Nephron progenitor cell (in vitro differentiated cells): ENCODE results near the gene MYO1E.

Experiments
- DNase-seq: peaks from one replicate; pipeline ENCODE4 v3.0.0; 2021
- H3K27ac Mint-ChIP-seq: 2 replicates; pipeline ENCODE4 v1.8.0; 2021; ENCODE audit warnings: mild to moderate bottlenecking, moderate library complexity, mixed read lengths
- H3K27me3 Mint-ChIP-seq: 2 replicates; pipeline ENCODE4 v1.8.0; 2021; ENCODE audit warnings: mild to moderate bottlenecking, low read depth, mixed read lengths; ENCODE audit not compliant: poor library complexity
- H3K36me3 Mint-ChIP-seq: 2 replicates; pipeline ENCODE4 v1.8.0; 2021; ENCODE audit warnings: low read depth, mixed read lengths
- H3K4me1 Mint-ChIP-seq: 2 replicates; pipeline ENCODE4 v1.8.0; 2021; ENCODE audit warnings: mixed read lengths
- H3K4me3 Mint-ChIP-seq: 2 replicates; pipeline ENCODE4 v1.8.0; 2021; ENCODE audit warnings: mild to moderate bottlenecking, moderate library complexity, mixed read lengths
- H3K9me3 Mint-ChIP-seq: 2 replicates; pipeline ENCODE4 v1.8.0; 2021; ENCODE audit warnings: mild to moderate bottlenecking, moderate library complexity, mixed read lengths
- TF ChIP-seq, protein P1 (sequence below): fragments of 200-600 bp; sonication (generic); IDR thresholded peaks from 2 replicates; pipeline ENCODE4 v1.5.0; 2021; ENCODE audit warnings: antibody characterized with exemption

The MYO1E gene

DNA sequence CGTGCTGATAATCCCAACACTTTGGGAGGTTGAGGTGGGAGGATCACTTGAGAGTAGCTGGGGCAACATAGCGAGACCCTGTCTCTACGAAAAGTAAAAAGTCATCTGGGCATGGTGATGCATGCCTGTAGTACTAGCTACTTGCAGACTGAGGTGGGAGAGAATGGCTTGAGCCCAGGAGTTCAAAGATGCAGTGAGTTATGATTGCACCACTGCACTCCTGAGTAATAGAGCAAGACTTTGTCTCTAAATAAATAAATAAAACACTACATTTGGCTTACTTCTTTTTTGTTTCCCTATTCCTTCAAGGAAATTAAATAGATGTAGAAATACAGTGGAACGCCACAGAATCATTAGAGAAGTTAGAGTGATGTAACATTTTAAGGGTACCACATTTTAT lies 186.2 kb downstream of the MYO1E start:
- H3K9me3 Mint-ChIP-seq, result peaks cover 44% of the 10 kb centered on the region
- no peak overlapping the region for H3K27ac Mint-ChIP-seq
- H3K27me3 Mint-ChIP-seq, result peaks cover 2% of the 10 kb centered on the region
- DNase-seq, result no peak
- TF ChIP-seq, protein P1, sequence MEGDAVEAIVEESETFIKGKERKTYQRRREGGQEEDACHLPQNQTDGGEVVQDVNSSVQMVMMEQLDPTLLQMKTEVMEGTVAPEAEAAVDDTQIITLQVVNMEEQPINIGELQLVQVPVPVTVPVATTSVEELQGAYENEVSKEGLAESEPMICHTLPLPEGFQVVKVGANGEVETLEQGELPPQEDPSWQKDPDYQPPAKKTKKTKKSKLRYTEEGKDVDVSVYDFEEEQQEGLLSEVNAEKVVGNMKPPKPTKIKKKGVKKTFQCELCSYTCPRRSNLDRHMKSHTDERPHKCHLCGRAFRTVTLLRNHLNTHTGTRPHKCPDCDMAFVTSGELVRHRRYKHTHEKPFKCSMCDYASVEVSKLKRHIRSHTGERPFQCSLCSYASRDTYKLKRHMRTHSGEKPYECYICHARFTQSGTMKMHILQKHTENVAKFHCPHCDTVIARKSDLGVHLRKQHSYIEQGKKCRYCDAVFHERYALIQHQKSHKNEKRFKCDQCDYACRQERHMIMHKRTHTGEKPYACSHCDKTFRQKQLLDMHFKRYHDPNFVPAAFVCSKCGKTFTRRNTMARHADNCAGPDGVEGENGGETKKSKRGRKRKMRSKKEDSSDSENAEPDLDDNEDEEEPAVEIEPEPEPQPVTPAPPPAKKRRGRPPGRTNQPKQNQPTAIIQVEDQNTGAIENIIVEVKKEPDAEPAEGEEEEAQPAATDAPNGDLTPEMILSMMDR, result no peak
- H3K4me1 Mint-ChIP-seq, result peaks cover under 1% of the 10 kb centered on the region
- no peak overlapping the region for H3K4me3 Mint-ChIP-seq
- H3K36me3 Mint-ChIP-seq, result peaks cover 90% of the 10 kb centered on the region

DNA sequence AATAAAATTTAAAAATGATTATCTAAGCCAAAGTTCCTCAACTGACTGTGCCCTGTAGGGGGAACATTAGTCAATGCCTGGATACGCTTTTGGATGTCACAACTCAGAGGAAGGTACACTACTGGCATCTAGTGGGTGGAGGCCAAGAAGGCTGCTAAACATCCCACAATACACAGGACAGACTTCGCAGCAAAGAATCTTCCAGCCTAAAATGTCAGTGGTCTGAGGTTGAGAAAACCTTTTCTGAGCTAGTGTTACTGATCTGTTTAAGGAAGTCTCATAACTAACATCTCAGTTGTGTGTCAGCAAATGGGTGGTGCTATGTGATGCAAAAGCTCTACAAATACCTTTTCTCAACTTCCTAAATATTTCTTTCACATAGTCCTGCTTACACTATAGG lies 186.9 kb downstream of the MYO1E start:
- DNase-seq, result no peak
- H3K4me1 Mint-ChIP-seq, result peaks cover 5% of the 10 kb centered on the region
- no peaks in the 10 kb centered on the region for H3K27me3 Mint-ChIP-seq
- H3K27ac Mint-ChIP-seq, result no peak overlapping the region
- H3K36me3 Mint-ChIP-seq, result peaks cover 90% of the 10 kb centered on the region
- H3K4me3 Mint-ChIP-seq, result no peak overlapping the region
- TF ChIP-seq, protein P1, result no peak
- peaks cover 48% of the 10 kb centered on the region for H3K9me3 Mint-ChIP-seq

DNA sequence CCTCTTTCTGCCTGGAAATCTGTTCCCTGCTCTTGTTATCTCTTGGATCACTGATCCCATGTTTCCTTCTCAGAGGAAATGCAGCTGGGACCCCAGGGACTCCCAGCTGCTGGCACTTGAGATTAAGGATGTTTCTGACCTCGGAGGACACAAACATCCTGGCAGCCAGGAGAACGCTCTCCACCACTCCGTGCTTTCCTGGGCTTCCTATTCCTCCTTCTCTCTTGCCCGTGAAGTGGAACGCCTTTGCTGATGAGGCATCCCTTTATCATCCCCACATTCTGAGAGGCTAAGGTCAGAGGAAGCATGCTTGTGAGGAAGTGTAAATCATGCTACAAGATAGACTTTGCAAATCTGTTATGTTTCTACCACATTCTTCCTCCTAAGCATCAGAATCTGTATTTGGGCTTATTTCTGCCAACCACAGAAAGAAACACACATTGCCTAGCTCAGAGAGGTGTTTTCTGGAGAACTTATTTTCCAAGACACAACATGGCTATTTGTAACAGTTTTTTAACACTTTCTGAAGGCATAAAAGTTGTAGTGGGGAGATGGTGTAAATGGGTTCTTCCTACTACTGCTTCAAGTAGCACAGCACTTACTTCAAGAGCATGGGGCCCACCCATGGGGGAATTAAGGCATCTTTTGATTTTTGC lies 191.6 kb downstream of the MYO1E start:
- Mint-ChIP-seq H3K27ac (no peak overlapping the region), H3K36me3 (peaks cover 79% of the 10 kb centered on the region), H3K4me3 (no peak overlapping the region)

DNA sequence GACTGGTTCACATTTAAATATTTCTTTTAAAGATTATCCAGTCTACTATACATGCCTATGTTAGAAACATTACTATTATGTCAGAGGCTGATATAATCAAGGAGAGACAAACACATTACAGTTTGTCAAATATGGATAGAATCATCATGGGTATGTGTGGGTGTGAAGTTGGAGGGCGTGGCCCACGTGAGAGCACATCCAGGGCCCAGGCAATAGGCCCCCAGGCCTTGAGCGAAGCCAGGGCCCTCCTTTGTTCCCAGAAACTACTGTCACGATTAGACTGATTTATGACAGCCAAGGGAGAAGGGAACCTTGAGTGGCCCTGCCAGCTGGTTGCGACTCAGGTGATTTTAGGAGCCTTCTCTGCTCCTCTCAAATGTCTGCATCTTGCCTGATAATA lies 193.0 kb downstream of the MYO1E start:
- Mint-ChIP-seq H3K36me3 (peaks cover 75% of the 10 kb centered on the region), H3K27me3 (no peaks in the 10 kb centered on the region), H3K4me3 (no peak overlapping the region), H3K9me3 (peaks cover 37% of the 10 kb centered on the region), H3K27ac (no peak overlapping the region), H3K4me1 (peaks cover 30% of the 10 kb centered on the region)
- TF ChIP-seq, protein P1, result no peak
- DNase-seq, result no peak

More for the DNA sequence above, 191.6 kb downstream of the MYO1E start:
- peaks cover 40% of the 10 kb centered on the region for H3K9me3 Mint-ChIP-seq
- TF ChIP-seq, protein P1, result no peak
- peaks cover 19% of the 10 kb centered on the region for H3K4me1 Mint-ChIP-seq
- DNase-seq, result no peak
- H3K27me3 Mint-ChIP-seq, result no peaks in the 10 kb centered on the region

DNA sequence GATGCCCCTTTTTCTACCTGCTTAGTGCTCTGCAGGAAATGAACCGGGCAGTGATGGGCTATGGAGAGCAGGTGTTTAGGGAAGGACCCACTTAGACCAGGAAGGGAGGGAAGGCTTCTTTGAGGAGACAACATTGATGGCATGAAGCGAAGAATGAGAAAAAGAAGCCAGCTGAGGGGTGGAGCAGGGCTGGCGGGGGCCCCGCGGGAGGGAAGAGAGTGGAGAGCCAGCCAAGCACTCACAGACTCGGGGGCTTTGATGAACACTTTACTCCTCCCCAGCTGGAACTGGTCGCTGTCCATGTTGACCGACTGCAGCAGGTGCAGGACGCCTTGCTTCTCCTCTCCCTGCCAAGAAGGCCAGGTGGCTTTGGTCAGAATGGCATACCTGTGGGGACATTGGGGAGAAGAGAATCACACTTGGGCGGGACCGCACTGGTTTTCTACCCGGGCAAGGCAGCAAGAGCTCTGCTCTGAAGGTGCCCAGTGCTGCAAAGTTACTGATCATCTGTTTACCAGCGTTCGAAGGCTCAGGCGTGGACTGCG lies 194.4 kb downstream of the MYO1E start:
- no peak overlapping the region for H3K27ac Mint-ChIP-seq
- peaks cover 69% of the 10 kb centered on the region for H3K36me3 Mint-ChIP-seq
- TF ChIP-seq, protein P1, result no peak
- H3K4me1 Mint-ChIP-seq, result peaks cover 30% of the 10 kb centered on the region
- H3K9me3 Mint-ChIP-seq, result peaks cover 24% of the 10 kb centered on the region
- no peak for DNase-seq
- H3K4me3 Mint-ChIP-seq, result no peak overlapping the region
- H3K27me3 Mint-ChIP-seq, result no peaks in the 10 kb centered on the region

DNA sequence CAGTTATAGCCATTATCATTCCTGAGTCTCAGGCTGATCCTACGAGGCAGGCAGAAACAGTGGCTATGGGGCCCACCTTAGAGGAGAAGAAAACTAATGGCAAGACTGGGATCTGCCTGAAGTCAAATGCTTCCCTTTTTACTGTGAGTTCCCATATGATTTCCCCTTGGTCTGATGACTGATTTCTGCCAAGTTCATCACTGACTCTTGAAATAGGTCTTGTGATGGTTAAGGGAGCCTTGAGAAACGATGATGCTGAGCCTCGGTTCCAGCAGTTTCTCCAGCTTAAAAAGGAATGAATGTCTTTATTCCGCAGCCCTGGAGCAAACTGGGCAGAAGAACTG lies 195.4 kb downstream of the MYO1E start:
- TF ChIP-seq, protein P1, result no peak
- H3K9me3 Mint-ChIP-seq, result peaks cover 15% of the 10 kb centered on the region
- H3K27ac Mint-ChIP-seq, result no peak overlapping the region
- peaks cover 30% of the 10 kb centered on the region for H3K4me1 Mint-ChIP-seq
- peaks cover 64% of the 10 kb centered on the region for H3K36me3 Mint-ChIP-seq
- no peak overlapping the region for H3K4me3 Mint-ChIP-seq
- no peaks in the 10 kb centered on the region for H3K27me3 Mint-ChIP-seq
- DNase-seq, result no peak
